Stimulated activated CD8-positive, alpha-beta memory T cell treated with anti-CD3 and anti-CD28 coated beads, Interleukin-12 subunit alpha, Interleukin-12 subunit beta, amount 100 ng/mL, for 24 hours (primary cell): ENCODE data around the gene LRRC47.

ENCODE experiments used
- DNase-seq: peaks from one replicate; pipeline ENCODE4 v3.0.0-alpha.2; 2020; ENCODE audit errors: extremely low read depth

The LRRC47 gene

DNA sequence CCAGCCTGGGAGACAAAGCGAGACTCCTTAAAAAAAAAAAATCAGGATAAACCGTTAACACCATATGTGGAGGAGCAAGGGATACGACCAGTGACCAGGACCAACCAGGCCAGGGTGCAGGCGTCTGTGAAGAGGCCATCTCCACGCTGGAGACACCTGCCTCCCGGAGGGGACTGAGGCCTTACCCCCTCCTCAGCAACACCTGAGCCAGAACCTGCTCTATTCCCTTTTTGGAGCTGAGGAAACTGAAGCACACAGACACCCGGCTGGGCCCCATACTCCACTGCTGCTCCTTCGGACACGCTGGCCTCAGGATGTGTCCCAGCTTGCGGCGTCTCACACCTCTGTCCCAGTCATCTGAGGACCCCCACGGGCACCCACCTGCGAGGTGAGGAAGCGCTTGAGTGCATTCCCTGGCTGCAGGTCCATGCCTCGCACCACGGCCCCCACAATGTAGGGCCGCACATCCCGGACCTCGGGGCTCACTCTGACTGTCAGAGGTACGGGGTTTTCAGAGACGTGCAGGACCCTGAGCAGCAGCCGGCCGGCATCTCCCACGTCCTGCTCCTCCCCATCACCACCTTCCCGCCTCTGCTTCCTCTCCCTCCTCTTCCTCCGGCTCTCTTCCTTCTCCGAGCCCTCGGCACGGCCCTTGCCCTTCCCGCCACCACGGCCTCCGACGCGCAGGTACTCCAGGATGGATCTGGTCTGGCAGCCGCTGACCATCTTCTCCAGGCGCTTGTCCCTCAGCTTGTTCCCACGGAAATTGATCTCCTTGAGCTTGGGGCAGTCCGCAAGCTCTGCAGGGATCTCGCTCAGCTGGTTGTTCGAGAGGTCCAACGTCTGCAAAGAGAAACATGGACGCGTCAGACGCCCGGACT is 9.6 kb downstream of the LRRC47 start:
- no peak for DNase-seq

DNA sequence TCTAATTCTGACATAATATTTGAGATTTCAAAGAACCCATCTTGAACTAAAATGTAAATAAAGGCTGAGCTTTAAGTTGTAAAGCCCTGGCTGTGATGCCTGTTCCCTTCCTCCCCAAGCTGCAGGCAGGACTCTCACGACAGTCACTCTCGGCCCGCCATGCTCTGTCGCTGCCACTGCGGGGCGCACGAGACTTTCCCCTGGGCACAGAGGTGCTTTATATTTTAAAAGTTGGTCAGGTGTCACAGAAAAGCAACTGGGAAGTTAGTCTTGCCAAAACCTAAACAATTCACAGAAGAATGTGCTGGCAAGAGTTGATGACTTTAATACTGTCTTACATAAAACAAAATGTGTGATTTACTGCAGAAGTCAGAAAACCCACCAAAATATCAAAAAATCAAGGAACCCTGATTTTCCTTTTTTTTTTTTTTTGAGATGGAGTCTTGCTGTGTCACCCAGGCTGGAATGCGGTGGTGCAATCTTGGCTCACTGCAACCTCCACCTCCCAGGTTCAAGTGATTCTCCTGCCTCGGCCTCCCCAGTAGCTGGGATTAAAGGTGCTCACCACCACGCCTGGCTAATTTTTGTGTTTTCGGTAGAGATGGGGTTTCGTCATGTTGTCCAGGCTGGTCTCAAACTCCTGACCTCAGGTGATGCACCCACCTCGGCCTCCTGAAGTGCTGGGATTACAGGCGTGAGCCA is 10.7 kb downstream of the LRRC47 start:
- no peak for DNase-seq

DNA sequence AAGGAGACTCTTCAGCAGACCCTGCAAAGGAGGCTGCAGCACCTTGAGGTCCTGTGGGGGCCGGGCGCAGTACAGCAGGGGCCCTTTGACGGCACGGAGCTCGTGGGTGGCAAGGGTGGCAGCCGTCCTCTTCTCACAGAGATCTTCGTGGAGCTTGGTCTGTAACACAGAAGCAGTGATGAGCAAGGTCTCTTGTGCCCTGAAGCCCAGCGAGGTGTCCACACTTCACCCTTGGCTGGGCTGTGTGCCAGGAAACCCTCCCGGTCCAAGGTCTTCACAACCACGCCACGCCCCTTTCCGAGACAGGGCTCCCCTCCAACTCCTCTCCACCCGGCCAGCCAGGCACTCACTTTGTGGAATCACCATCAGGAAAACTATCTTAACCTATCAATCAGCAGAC is 11.3 kb downstream of the LRRC47 start:
- DNase-seq: no peak

DNA sequence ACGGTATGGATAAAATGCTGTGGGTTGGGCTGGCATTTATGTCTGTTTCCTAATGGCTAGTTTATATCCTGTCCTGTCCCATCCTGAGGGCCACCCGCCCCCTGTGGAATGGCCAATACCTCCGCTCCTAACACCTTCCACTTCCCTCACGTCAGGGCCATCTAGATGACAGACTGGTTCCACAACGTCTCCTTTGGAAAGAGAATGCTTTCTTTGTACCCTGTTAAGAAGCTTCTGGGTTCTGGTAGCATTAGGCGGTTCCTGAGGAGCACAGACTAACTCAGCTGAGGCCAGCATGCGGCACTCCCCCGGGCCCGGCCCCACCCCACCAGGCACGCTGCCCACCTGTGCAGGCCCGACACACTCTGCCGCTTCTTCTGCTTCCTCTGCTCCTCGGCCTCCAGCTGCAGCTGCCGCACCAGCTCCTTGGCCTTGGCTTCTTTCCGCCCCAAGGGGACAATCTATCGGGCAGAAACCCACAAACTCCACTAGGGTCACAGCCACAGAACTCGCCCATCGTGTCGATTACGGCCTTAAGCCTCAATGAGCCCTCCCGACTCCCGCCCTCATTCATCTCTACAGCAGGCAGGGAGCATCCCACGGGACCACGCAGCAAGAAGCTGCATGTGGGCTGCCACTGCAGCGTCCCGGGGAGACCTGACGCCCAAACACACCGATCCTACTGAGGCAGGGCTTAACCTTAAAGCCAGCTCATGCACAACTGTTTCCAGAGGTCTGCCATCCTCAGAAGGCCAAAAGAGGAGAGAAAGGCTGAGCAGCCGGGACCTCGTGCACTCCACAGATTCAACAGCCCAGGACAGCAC is 12.4 kb downstream of the LRRC47 start:
- DNase-seq: no peak

DNA sequence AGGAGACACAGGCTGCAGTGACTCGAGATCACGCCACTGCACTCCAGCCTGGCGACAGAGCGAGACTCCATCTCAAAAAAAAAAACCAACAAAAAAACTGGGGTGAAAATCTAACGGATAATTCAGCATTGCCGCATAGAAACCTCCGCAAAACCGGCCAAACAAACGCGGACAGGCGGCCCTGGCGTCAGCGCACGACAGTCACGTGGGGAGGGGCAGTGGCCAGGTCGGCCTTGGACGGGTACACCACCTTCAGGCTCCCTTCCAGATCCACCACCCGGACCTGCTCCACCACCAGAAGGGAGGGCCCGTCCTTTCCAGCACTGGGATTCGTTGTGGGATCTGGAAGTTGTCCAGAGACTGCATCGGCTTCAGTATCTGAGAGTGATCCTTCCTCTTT is 15.4 kb downstream of the LRRC47 start:
- DNase-seq: no peak

DNA sequence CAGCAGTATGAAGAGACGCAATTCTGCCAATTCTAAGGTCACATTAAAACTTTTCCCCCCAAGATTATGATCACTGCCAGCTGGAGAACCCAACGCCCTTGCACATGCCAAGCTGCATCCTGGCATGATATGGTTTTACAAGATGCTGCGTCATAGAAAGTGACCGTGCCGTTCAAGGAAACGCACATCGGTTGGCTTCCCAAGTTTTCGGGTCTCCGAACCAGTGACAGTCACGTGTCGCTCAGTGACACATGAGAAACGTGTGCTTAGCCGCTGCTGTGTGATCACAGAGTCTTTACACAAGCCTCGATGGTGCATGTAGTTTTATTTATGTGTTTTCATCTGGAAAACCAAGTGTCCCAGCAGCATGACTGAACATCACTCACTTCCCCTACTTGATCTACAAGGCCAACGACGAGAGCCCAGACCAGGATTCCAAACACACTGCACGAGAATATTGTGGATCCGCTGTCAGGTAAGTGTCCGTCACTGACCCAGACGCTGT is 16.3 kb downstream of the LRRC47 start:
- DNase-seq: no peak

DNA sequence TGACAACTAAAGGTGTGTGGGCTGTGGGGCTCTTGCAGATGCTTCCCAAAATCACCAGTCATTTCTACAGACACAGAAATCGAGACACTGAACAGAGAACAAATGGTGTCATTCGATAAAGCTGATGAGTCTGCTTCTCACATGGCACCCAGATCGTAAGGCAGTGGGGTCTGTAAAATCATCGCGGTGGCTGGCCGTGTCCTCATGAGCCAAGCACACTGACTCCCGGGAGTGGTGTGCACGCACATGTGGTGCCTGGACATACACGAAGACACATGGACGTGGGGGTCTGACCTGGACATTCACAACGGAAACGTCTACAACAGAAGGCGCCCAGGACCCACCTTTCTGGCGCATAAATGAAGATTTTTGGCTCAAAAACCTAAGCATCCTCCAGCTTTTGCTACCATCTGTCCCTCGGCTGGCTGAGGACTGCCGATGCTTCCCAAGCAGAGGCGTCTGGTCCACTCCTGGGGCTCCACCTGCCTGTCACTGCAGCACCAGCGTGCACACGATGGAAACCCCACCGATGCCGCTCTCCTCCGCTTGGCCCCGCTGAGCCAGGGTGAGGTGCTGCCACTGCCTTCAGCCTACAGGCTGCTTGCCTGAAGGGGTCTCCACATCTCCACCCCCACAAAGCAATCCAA is 16.9 kb downstream of the LRRC47 start:
- DNase-seq: no peak

DNA sequence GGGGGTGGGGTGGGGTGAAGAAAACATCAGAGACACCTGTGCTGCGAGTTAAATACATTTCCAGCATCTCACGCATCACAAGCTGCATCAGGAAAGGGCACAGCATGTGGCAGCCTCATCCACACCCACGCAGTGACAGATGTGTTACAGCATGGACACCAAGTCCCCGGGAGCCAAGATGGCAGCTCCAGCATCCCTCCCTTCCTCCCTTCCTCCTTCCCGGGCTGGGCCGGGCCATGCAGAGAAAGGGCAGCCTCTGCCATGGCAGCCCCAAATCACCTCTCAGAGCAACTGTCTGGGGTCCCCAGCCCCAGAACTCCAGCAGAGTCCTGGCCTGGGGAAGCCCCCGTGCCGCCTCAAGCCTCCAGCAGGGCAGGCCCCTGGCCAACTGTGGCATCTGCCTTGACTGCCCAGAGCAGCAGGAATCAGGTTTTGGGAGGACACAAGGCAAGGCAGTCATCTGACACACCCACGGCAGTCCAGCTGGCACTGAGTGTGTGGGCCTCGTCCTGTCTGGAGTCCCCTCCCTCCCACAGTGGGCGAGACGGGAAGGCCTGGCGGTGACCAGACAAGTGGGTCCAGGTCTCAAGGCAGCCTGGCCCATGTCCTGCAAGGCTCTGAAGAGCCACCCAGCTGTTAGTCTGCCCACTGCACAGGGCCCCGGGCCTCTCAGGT is 17.6 kb downstream of the LRRC47 start:
- no peak for DNase-seq

DNA sequence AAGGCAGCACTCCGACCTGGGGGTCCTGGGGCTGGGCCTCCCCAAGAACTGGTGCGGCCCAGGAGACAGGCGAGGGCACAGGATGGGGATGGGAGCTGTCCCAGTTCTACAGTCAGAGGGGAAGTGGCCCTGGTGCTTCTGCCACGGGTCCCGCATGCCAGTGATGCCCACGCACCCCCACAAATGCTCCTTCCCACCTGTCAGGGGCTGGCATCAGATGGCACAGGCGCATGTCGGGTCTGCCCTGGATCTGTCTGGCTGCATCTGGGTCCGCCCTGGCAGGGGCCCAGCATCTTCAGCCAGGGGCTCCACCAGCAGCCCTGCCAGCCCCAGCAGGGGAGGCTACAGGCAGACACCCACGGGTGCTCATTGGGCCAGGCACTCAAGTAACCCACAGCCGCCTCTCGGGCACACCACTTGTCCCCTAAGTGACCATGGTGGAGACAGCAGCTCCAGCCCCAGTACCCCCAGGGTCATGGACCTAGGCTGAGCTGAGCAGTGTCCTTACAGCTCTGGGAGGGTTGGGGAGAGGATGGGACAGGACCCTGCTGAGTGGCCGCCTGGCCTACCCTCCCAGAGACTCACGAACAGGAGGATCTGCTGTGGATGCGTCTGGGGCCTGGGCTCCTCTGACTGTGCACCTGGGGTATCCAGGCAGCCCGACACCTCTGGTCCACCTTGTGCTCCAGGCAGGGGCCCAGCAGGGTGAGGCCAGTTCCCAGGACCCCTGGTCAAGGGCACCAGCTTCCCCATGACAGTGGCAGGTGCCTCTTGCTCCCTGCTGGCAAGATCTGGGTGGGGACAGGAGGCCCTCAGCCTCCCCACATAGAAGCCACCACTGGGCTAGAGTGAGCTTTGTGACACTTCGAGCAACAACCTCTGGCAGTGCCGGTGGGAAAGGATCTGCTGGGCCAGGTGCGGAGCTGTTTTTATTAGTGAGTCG is 18.4 kb downstream of the LRRC47 start:
- no peak for DNase-seq

DNA sequence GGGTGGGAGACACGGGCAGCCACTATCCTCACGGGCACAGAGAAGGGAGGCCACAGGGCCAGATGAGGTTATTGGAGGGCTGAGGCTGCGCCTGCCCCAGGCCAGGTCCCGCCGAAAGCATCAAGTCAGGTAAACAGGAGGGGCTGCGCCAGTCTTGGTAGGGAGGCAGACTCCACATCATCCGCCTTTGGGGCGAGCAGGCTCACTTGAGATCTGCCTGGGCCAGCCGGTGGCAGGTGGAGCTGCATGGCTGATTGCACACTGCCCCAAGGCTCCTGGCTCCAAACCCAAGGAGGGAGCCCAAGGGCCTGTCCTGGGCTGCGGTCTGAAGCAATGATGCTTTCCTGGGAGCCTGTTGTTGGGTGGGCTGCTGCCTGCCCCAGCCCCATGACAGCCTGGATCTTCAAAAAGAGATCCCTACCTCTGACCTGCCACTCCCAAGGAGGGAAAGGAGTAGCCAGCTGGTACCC is 19.2 kb downstream of the LRRC47 start:
- no peak for DNase-seq

DNA sequence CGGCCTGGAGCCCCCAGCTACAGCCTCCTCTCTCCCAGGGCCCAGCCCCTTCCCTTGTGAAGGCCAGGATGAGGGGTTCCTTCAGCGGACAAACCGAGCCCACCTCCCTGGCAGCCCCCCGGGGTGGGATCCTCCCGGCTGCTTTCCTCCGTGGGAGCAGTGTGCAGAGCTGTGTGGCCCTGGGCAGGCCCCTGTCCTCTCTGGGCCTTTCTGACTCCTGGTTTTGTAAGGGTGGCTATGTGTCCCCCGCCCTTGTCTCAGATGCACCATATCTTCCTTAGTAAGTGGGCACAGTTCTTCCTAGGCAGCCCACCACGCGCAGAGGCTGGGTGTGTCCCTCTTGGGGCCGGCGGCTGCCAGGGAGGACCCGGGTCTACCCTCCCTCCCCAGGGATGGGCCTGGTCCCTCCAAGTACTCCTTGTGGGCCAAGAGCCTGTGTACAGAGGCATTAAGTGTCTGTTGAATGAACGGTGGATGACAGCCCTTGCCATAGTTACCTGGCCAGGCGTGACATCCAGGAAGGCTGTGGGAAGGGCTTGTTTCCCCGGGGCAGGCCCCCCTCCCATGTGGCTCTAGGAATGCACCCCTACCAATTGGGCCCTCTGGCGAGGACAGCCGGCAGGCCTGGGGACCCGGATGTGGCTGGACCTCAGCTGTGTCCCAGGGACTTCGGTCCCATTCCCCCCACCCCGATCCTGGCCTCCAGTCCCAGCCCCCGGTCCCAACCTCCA is 19.9 kb downstream of the LRRC47 start:
- DNase-seq: no peak

DNA sequence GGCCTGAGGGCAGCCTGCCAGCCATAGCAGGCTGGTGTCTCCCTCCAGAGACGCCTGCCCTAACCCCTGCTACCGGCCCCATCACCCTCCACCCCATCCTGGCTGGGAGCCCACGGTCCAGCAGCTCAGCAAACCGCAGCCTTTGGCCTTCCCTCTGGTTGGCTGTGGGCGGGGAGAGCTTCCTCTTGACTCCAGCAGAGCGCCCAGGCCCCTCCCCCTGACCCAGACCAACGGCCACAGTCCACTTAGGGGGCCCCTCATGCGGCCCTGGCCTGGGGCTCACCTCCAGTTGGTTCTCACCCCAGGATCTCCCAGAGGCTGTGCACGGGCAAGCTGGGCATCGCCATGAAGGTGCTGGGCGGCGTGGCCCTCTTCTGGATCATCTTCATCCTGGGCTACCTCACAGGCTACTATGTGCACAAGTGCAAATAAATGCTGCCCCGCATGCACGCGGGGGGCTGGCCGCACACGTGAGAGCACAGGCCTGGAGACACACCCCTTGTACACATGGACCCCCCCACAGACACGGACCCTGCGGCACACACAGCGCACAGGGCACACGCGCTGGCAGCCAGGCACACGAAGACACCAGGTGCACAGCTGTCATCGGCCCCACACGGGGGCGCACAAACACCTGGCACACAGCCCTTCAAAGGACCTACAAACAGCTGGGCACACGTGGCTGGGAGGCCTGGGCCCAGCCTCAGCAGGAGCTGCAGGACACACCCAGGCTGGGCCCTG is 20.6 kb downstream of the LRRC47 start:
- no peak for DNase-seq

DNA sequence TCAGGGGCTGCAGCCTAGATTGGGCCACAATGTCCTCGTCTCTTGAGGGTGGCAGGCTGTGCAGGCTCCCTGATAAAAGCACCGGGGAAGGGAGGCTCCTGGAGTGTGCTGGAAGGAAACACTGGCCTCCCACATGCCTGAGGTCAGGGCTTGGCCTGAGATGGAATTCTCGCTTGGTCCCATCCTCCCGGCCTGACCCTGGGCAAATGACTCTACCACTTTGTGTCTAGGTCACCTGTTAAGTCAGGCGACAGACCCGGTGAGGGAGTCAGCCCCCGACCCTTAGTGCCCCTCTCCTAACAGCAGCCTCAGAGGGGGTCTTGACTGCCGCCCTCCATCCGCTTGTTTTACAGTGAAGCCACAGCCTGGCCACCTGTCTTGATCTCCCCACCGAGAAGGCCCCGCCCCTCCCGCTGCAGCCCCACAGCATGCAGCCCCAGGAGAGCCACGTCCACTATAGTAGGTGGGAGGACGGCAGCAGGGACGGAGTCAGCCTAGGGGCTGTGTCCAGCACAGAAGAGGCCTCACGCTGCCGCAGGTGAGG is 21.3 kb downstream of the LRRC47 start:
- DNase-seq: no peak

DNA sequence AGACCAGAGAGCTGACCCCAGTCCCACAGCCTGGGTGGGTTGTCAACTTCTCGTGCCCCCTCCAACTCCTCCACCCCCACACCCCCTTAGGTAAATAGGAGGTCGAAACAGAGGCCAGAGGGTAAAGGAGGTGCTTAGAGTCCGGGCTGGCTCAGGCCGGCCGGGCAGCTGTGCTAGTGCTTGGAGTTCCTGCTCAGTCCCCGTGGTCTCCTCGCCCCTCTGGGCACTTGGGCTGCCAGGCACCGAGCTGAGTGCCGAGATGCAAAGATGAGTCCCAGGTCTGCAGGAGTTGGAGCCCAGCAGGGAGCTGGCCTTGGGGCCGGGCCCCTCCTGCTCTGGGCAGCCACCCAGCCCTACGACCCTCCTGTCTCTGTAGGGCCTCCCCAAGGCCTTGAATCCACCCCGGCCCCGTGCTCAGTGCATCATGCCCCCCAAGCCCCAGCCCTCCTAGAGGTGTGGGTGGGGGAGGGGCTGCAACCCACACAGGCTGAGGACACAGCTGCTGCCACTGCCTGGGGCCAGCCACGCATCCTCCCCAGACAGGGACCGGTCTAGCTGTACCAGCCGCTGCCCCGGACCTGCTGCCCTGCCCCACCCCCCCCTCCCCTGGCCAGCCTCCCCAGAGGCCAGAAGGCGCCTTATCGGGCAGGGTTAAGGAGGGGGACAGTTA is 21.9 kb downstream of the LRRC47 start:
- no peak for DNase-seq

DNA sequence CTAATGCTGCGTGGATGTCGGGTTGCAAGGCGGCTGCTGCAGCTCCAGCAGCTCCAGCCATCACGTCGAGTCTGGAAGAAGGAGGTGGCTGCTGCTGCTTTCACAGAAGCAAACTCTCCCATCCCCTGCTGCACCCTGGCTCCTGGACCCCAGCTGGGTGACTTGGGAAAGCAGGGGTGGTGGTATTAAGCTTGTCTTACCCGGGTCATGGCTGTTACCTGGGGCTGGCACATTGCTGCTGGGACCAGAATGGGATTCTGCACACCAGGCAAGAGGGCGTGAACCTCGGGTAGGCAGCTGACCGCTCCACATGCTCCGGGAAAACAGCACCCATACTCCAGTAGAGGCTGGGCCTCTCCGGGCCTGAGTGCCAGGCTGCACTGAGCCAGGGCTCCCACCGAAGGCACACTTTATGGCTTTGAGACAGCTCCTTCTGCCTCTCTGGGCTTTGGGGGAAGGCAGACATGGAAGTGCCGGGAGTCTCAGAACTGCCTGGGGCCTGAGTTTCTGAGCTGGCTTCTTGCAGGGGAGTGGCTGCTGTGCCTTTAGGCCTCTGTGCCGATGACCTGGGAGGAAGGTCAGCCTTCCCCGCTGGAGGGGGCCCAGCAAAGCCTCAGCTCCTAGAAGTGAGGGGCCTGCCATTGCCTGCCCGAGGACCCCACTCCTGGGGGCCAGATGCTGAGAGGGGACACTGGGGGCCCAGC is 22.6 kb downstream of the LRRC47 start:
- no peak for DNase-seq

DNA sequence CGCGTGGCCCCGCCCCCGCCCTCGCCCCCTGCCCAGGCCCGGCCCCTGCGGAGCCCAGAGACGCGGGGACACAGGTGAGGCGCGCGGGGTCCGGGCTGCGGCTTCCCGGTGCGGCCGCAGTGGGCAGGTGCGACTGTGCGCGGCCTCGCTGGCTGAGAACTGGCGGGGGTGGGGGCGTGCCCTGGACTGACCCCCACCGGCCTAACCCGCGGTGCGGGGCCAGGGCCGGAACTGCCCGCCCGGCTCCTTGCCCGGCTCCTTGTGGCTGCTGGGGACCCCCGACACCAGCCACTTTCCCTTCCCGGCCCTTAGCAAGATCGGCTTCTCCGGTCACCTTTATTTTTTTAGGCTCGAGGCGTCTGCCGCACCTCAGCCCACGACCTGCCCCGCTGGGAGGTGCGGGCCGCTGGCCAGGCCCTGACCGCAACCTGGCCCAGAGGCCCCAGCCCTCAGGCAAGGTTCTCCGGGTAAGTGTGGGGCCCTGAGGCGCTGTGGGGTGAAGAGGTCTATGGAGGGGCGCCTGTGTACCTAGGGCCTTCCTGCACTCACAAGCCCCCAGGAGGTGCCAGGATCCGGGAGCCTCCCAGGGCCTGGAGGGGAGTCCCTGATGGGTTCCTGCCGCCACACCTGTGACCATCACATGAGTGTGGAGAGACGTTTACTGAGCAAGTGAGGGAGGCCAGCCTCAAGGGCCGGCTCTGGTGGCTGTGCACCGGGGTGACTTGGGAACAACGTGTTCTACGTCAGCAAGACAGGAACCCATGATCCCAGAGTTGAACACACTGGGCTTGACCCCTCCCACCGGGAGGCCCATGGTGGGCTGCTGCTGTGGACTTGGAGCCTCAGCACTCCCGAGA is 23.4 kb downstream of the LRRC47 start, which contains the start of gene SMIM1:
Gene SMIM1 (plus strand): TSS at position 35 of the 857 bp plus-strand sequence. CDS start 2,625 bp downstream, outside the sequence.
- DNase-seq: no peak
